Keratinocyte (primary cell): ENCODE results near the gene MCF2L2. TPM values are rescaled to one million over a fixed set of nuclear protein-coding genes. Genes with fewer than 3 reads are reported as not detected.

Experiments used
- DNase-seq: peaks from one replicate; pipeline ENCODE4 v3.0.0-alpha.2; 2011; ENCODE audit warnings: low read depth, missing footprints, low spot score
- FAIRE-seq: peaks from 2 replicates; lab custom pipeline; 2011; peaks lifted over from hg19 to GRCh38; lab: Jason Lieb, UNC
- H2AFZ ChIP-seq: 2 replicates; pipeline ENCODE4 v1.6.0; 2012; ENCODE audit warnings: low read length, control low read depth, inconsistent platforms; ENCODE audit not compliant: control insufficient read depth
- H3K27ac ChIP-seq: 2 replicates; pipeline ENCODE4 v1.5.1; 2011; ENCODE audit warnings: low read length; ENCODE audit not compliant: control insufficient read depth, insufficient read depth
- H3K27me3 ChIP-seq: 3 replicates; pipeline ENCODE4 v1.6.0; 2011; ENCODE audit warnings: low read length; ENCODE audit not compliant: control insufficient read depth, insufficient read depth; ENCODE audit errors: extremely low read depth
- H3K36me3 ChIP-seq, 2 experiments: 2 replicates in 1 of 2; 3 replicates in 1 of 2; pipeline ENCODE4 v1.5.1; 2011; ENCODE audit warnings: low read length in 2 of 2, mild to moderate bottlenecking in 1 of 2; ENCODE audit not compliant: control insufficient read depth in 2 of 2, insufficient read depth in 2 of 2; ENCODE audit errors: extremely low read depth in 1 of 2
- H3K4me1 ChIP-seq: 3 replicates; pipeline ENCODE4 v1.5.1; 2011; ENCODE audit warnings: low read length; ENCODE audit not compliant: control insufficient read depth, insufficient read depth; ENCODE audit errors: extremely low read depth
- H3K4me2 ChIP-seq: 3 replicates; pipeline ENCODE4 v1.6.0; 2011; ENCODE audit warnings: low read depth, low read length; ENCODE audit not compliant: control insufficient read depth, insufficient read depth; ENCODE audit errors: extremely low read depth
- H3K4me3 ChIP-seq, 3 experiments: fragments of 200-600 bp in 1 of 3; sonication (generic) in 1 of 3; 2 replicates in 2 of 3; 3 replicates in 1 of 3; pipeline ENCODE4 v1.5.1; 2011 to 2016; ENCODE audit warnings: low read length in 3 of 3, mild to moderate bottlenecking in 3 of 3, control low read depth in 2 of 3, inconsistent platforms in 1 of 3, low read depth in 1 of 3, mixed read lengths in 1 of 3, mixed run types in 1 of 3, moderate library complexity in 1 of 3; ENCODE audit not compliant: control insufficient read depth in 2 of 3, insufficient read depth in 2 of 3; ENCODE audit errors: extremely low read depth in 1 of 3
- H3K79me2 ChIP-seq: 2 replicates; pipeline ENCODE4 v1.6.0; 2012; ENCODE audit warnings: low read length; ENCODE audit not compliant: control insufficient read depth, insufficient read depth
- H3K9ac ChIP-seq: 3 replicates; pipeline ENCODE4 v1.6.0; 2011; ENCODE audit warnings: low read length; ENCODE audit not compliant: control insufficient read depth, insufficient read depth; ENCODE audit errors: extremely low read depth
- H3K9me1 ChIP-seq: 3 replicates; pipeline ENCODE4 v1.6.0; 2011; ENCODE audit warnings: low read length; ENCODE audit not compliant: control insufficient read depth, insufficient read depth; ENCODE audit errors: extremely low read depth
- H3K9me3 ChIP-seq: 2 replicates; pipeline ENCODE4 v1.5.1; 2012; ENCODE audit warnings: low read depth, low read length; ENCODE audit not compliant: control insufficient read depth
- H4K20me1 ChIP-seq: 3 replicates; pipeline ENCODE4 v1.6.0; 2011; ENCODE audit warnings: low read length; ENCODE audit not compliant: control insufficient read depth, insufficient read depth; ENCODE audit errors: extremely low read depth
- CTCF ChIP-seq, 3 experiments: IDR thresholded peaks in 1 of 3; conservative IDR thresholded peaks in 1 of 3; optimal IDR thresholded peaks in 1 of 3; 2 replicates in 2 of 3; 3 replicates in 1 of 3; pipeline versions ENCODE3 to v1.5.1; 2011; ENCODE audit warnings: low read length in 3 of 3, mild to moderate bottlenecking in 3 of 3, moderate library complexity in 2 of 3, control low read depth in 1 of 3, inconsistent platforms in 1 of 3; ENCODE audit not compliant: insufficient read depth in 2 of 3; ENCODE audit errors: extremely low read depth in 1 of 3
- EZH2 ChIP-seq: IDR thresholded peaks from one replicate; pipeline ENCODE4 v1.6.1; 2012; ENCODE audit warnings: inconsistent platforms, mild to moderate bottlenecking, low read length, moderate library complexity
- dilution Hi-C: fragments of 300-500 bp; cut with MboI; formaldehyde crosslinking; loops from one replicate; pipeline ENCODE4 v1.7.0; 2020; ENCODE audit warnings: low sequenced_read_pairs; ENCODE audit not compliant: extremely low pct_ligation_motif_present
- polyA plus RNA-seq, 5 experiments: library from polyadenylated mRNA; depleted of rRNA in 3 of 5; stranded (reverse) in 3 of 5; stranded (forward) in 1 of 5; unstranded in 1 of 5; fragments of >200 nt; gene quantifications; 1 replicate in 1 of 5; 2 replicates in 3 of 5; 3 replicates in 1 of 5; pipeline versions ENCODE4 v1.2.1 to v1.2.3, GENCODE V29; 2011 to 2012; ENCODE audit warnings: missing spikeins in 2 of 5, low read depth in 1 of 5, low replicate concordance in 1 of 5
- small RNA-seq, 3 experiments: library from RNA; depleted of rRNA; stranded (forward); fragments of <200 nt; gene quantifications; one replicate each; pipeline ENCODE3, GENCODE V24; 2012; ENCODE audit warnings: low read depth in 3 of 3, low replicate concordance in 1 of 3; ENCODE audit not compliant: insufficient read length in 3 of 3

The MCF2L2 gene
- polyA plus RNA-seq, 1 donor (not counting 4 experiments of a cell fraction or from before 2014, with no cell fraction given), result 0.26 TPM

GRCh38 chr3:183129243-183129642, 299.2 kb downstream of the MCF2L2 start:
- TF ChIP-seq CTCF (optimal IDR thresholded peaks at IDR 0.05 in 1 of 3, IDR thresholded peaks at IDR 0.05 in 1 of 3, conservative IDR thresholded peaks at IDR 0.05 in 1 of 3; ENCODE audit: extremely low read depth in 1 of 3, insufficient read depth in 2 of 3, low read length in 3 of 3), result no peak
- no peak for TF ChIP-seq EZH2
- Histone ChIP-seq H3K27ac (no peak overlapping the region), H3K36me3 (no peaks in the 10 kb centered on the region), H3K9ac (no peak overlapping the region), H3K27me3 (no peaks in the 10 kb centered on the region), H3K79me2 (no peaks in the 10 kb centered on the region), H3K4me3 (no peak overlapping the region), H2AFZ (no peak overlapping the region), H3K4me2 (no peak overlapping the region), H3K4me1 (no peaks in the 10 kb centered on the region), H3K9me3 (no peaks in the 10 kb centered on the region), H4K20me1 (no peaks in the 10 kb centered on the region), H3K9me1 (no peaks in the 10 kb centered on the region)
- no peak for DNase-seq
- dilution Hi-C loops, result no loop called here
- FAIRE-seq, result no peak

- no peak overlapping the region for H2AFZ ChIP-seq
- no peak for DNase-seq
- H3K79me2 ChIP-seq, result no peaks in the 10 kb centered on the region
- no peaks in the 10 kb centered on the region for H3K27me3 ChIP-seq
- H3K4me3 ChIP-seq, result no peak overlapping the region
- no peaks in the 10 kb centered on the region for H3K9me1 ChIP-seq
- no peaks in the 10 kb centered on the region for H4K20me1 ChIP-seq
- no peak overlapping the region for H3K27ac ChIP-seq
- no peaks in the 10 kb centered on the region for H3K9me3 ChIP-seq
- H3K36me3 ChIP-seq, result no peaks in the 10 kb centered on the region
- dilution Hi-C loops, result no loop called here
- no peak overlapping the region for H3K9ac ChIP-seq
- no peak overlapping the region for H3K4me2 ChIP-seq
- TF ChIP-seq EZH2, result no peak
- TF ChIP-seq CTCF (optimal IDR thresholded peaks at IDR 0.05 in 1 of 3, IDR thresholded peaks at IDR 0.05 in 1 of 3, conservative IDR thresholded peaks at IDR 0.05 in 1 of 3; ENCODE audit: extremely low read depth in 1 of 3, insufficient read depth in 2 of 3, low read length in 3 of 3), result no peak
- no peaks in the 10 kb centered on the region for H3K4me1 ChIP-seq
- no peak for FAIRE-seq
These were observed 299.7 kb downstream of the MCF2L2 start for GRCh38 chr3:183128709-183129108.

Small RNA genes lying within 50 kb of the gene (small RNA-seq; reads per million reads assigned to genes)
- 0 reads per million in 3 experiments for gene RF00092
- 0 reads per million in 3 experiments for gene RF00394
- 0 to 0.50 (median 0.07) reads per million in 3 experiments for gene RF01241
- gene RNA5SP151, result 0 to 0.33 (median 0) reads per million in 3 experiments
- 0.33 to 1.3 (median 0.40) reads per million in 3 experiments for gene SNORA63D

Other genes with a start within 250 kb of the MCF2L2 start
- 39.7 to 66.6 TPM (median 42.0 TPM) in 3 replicates for gene B3GNT5, start 175.4 kb downstream of the MCF2L2 start, polyA plus RNA-seq
- 0.10 to 0.30 TPM (median 0.12 TPM) in 3 replicates for gene KLHL6, start 127.1 kb upstream of the MCF2L2 start, polyA plus RNA-seq
- 7.7 to 15.6 TPM (median 12.0 TPM) in 3 replicates for gene KLHL24, start 207.0 kb upstream of the MCF2L2 start, polyA plus RNA-seq